Colonic mucosa (tissue), 4 donors: ENCODE results near the gene PRKAG2. TPM values are rescaled to one million over a fixed set of nuclear protein-coding genes. Genes with fewer than 3 reads are reported as not detected.
"Not testable (repeated sequence)": the region's sequence is repeated elsewhere in the genome, so short reads cannot be mapped to it uniquely, and the experiment has no call there.

Source experiments
- DNase-seq: peaks from one replicate; pipeline ENCODE4 v3.0.0-alpha.2; 2020
- H3K27ac ChIP-seq: fragments of 200-600 bp; one replicate; pipeline ENCODE4 v1.8.0; 2021
- H3K27me3 ChIP-seq: fragments of 200-600 bp; one replicate; pipeline ENCODE4 v1.8.0; 2021
- H3K36me3 ChIP-seq: fragments of 200-600 bp; one replicate; pipeline ENCODE4 v1.8.0; 2021
- H3K4me1 ChIP-seq: fragments of 200-600 bp; one replicate; pipeline ENCODE4 v1.8.0; 2021; ENCODE audit warnings: mild to moderate bottlenecking
- H3K4me3 ChIP-seq: fragments of 200-600 bp; one replicate; pipeline ENCODE4 v1.8.0; 2021
- H3K9ac ChIP-seq, 2 donors: one replicate each; pipeline ENCODE4 v1.7.0; 2013; ENCODE audit warnings: control low read depth in 2 of 2, low read depth in 2 of 2, low read length in 2 of 2
- H3K9me3 ChIP-seq: fragments of 200-600 bp; one replicate; pipeline ENCODE4 v1.8.0; 2021
- CTCF ChIP-seq: fragments of 200-600 bp; IDR thresholded peaks from one replicate; pipeline ENCODE4 v1.8.0; 2022; ENCODE audit warnings: antibody characterized with exemption, mild to moderate bottlenecking
- intact Hi-C: fragments of 100-400 bp; cut with DNase I; formaldehyde crosslinking; loops from one replicate; pipeline ENCODE4 v1.14.1; 2022
- total RNA-seq, 2 donors: library from RNA; stranded (reverse); fragmentation: NEBNext Ultra II Directional in 1 of 2; extraction: Animal tissue kit (Norgen Biotek cat#: 25700) in 1 of 2; gene quantifications; one replicate each; pipeline ENCODE4 v1.2.1, GENCODE V29; 2021
- donor health status: healthy.
- donor health status: DM: no; HTN: no; CAD: no.
- donor health status: DM: no; HTN: no; CAD: no.

The PRKAG2 gene
- total RNA-seq, 2 donors from 2014 or later, result 36.3 to 42.0 TPM

- intact Hi-C loops, result no loop called here
- Histone ChIP-seq H3K9ac (no peak overlapping the region), H3K4me3 (no peak overlapping the region), H3K27ac (no peak overlapping the region), H3K9me3 (no peaks in the 10 kb centered on the region), H3K27me3 (no peaks in the 10 kb centered on the region), H3K36me3 (no peaks in the 10 kb centered on the region), H3K4me1 (no peaks in the 10 kb centered on the region)
- TF ChIP-seq CTCF, result no peak
- no peak for DNase-seq
Measured at GRCh38 chr7:151845412-151846205, 31.3 kb downstream of the PRKAG2 start.

- Histone ChIP-seq H3K27ac (no peak overlapping the region), H3K4me1 (no peaks in the 10 kb centered on the region), H3K27me3 (no peaks in the 10 kb centered on the region), H3K36me3 (no peaks in the 10 kb centered on the region), H3K9me3 (no peaks in the 10 kb centered on the region), H3K4me3 (no peak overlapping the region), H3K9ac (no peak overlapping the region)
- no peak for DNase-seq
- intact Hi-C loops, result no loop called here
- no peak for TF ChIP-seq CTCF
Measured at GRCh38 chr7:151844825-151845200, 32.1 kb downstream of the PRKAG2 start.

GRCh38 chr7:151844071-151844824 lies 32.7 kb downstream of the PRKAG2 start:
- Histone ChIP-seq H3K27ac (no peak overlapping the region), H3K27me3 (no peaks in the 10 kb centered on the region), H3K9me3 (no peaks in the 10 kb centered on the region), H3K4me3 (no peak overlapping the region), H3K9ac (no peak overlapping the region), H3K36me3 (no peaks in the 10 kb centered on the region), H3K4me1 (no peaks in the 10 kb centered on the region)
- TF ChIP-seq CTCF, result no peak
- intact Hi-C loops, result no loop called here
- no peak for DNase-seq

- no peak for TF ChIP-seq CTCF
- intact Hi-C loops, result no loop called here
- H3K27ac ChIP-seq, result no peak overlapping the region
Measured at GRCh38 chr7:151843181-151843580, 33.7 kb downstream of the PRKAG2 start.

GRCh38 chr7:151841395-151842051 lies 35.4 kb downstream of the PRKAG2 start:
- H3K4me1 ChIP-seq, intact Hi-C loops, H3K36me3 ChIP-seq, H3K27ac ChIP-seq, DNase-seq, H3K9me3 ChIP-seq, H3K27me3 ChIP-seq, H3K4me3 ChIP-seq, H3K9ac ChIP-seq: not testable (repeated sequence)

More at GRCh38 chr7:151843181-151843580, 33.7 kb downstream of the PRKAG2 start:
- H3K9me3 ChIP-seq, result no peaks in the 10 kb centered on the region
- no peak overlapping the region for H3K4me3 ChIP-seq
- DNase-seq, result no peak
- H3K4me1 ChIP-seq, result no peaks in the 10 kb centered on the region
- no peaks in the 10 kb centered on the region for H3K27me3 ChIP-seq
- H3K9ac ChIP-seq, result no peak overlapping the region
- no peaks in the 10 kb centered on the region for H3K36me3 ChIP-seq
